Measurements from ENCODE around the gene H2BW1. TPM values are rescaled to one million over a fixed set of nuclear protein-coding genes. Genes with fewer than 3 reads are reported as not detected.
"Not testable (repeated sequence)": the region's sequence is repeated elsewhere in the genome, so short reads cannot be mapped to it uniquely, and the experiment has no call there.

Gene H2BW1, protein sequence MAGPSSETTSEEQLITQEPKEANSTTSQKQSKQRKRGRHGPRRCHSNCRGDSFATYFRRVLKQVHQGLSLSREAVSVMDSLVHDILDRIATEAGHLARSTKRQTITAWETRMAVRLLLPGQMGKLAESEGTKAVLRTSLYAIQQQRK
- not detected for total RNA-seq
- not detected for polyA plus RNA-seq (2013, experiment 1 of 2)
- not detected for polyA plus RNA-seq (2013, experiment 2 of 2)
- long read RNA-seq, experiment 1: 0 reads
- long read RNA-seq, experiment 2: 0 reads
- long read RNA-seq, experiment 3: 0 reads
- long read RNA-seq, experiment 4: 0 reads

DNA sequence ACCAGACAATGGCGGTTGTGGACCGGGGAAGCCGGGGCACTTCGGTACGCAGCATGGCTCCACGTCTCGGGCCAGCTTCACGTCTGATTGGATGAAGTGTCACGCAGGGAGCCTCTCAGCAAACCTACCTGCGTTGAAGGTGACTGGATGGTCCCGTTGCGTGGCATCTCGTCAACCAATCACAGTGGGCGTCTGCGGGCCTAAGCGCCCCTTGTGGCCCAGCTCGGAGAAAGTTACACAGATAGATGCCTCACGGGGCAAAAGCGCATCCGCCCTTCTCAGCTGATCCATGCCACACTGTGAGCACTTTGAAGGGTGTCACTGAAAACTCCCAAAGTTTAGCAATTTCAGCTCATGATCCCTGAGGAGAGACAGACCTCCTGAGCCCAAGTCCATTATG is at the start of gene H2BW1:
TSS of gene H2BW1 (minus strand) at position 103 of the 400 bp plus-strand sequence. CDS start 132 bp downstream, outside the sequence.
- peaks cover 5% of the 10 kb centered on the region for H3K27me3 Mint-ChIP-seq (ENCODE audit: insufficient read depth)
- H3K36me3 Mint-ChIP-seq (ENCODE audit: low read depth): no peaks in the 10 kb centered on the region
- 96 to 98% methylated on average over 15 to 20 of the region's 20 CpGs for WGBS, 2 experiments (ENCODE audit: insufficient coverage in 1 of 2, insufficient read length in 1 of 2)
- no peak for DNase-seq
- H3K9me3 ChIP-seq (ENCODE audit: control insufficient read depth, low read length): no peaks in the 10 kb centered on the region
- H3K4me1 ChIP-seq (ENCODE audit: control insufficient read depth, insufficient read depth, low read length): no peaks in the 10 kb centered on the region
- no peak within 1 kb of the TSS for H3K9ac ChIP-seq (ENCODE audit: extremely low read depth, low read length, poor library complexity, severe bottlenecking)
- H3K27ac Mint-ChIP-seq: no peak within 1 kb of the TSS
- H3K27me3 ChIP-seq (ENCODE audit: control insufficient read depth, insufficient read depth, low read length, poor library complexity, severe bottlenecking): no peaks in the 10 kb centered on the region
- H3K4me1 Mint-ChIP-seq: no peaks in the 10 kb centered on the region
- H3K4me3 Mint-ChIP-seq: no peak within 1 kb of the TSS
- H3K4me3 ChIP-seq (ENCODE audit: low read length): no peak within 1 kb of the TSS
- TF ChIP-seq, protein P1, sequence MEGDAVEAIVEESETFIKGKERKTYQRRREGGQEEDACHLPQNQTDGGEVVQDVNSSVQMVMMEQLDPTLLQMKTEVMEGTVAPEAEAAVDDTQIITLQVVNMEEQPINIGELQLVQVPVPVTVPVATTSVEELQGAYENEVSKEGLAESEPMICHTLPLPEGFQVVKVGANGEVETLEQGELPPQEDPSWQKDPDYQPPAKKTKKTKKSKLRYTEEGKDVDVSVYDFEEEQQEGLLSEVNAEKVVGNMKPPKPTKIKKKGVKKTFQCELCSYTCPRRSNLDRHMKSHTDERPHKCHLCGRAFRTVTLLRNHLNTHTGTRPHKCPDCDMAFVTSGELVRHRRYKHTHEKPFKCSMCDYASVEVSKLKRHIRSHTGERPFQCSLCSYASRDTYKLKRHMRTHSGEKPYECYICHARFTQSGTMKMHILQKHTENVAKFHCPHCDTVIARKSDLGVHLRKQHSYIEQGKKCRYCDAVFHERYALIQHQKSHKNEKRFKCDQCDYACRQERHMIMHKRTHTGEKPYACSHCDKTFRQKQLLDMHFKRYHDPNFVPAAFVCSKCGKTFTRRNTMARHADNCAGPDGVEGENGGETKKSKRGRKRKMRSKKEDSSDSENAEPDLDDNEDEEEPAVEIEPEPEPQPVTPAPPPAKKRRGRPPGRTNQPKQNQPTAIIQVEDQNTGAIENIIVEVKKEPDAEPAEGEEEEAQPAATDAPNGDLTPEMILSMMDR (conservative IDR thresholded peaks at IDR 0.05): no peak
- no peaks in the 10 kb centered on the region for H3K36me3 ChIP-seq (ENCODE audit: control insufficient read depth, insufficient read depth, low read length)
- no peak within 1 kb of the TSS for H3K27ac ChIP-seq (ENCODE audit: low read depth, low read length)
- H3K9me3 Mint-ChIP-seq: peaks cover 62% of the 10 kb centered on the region

DNA sequence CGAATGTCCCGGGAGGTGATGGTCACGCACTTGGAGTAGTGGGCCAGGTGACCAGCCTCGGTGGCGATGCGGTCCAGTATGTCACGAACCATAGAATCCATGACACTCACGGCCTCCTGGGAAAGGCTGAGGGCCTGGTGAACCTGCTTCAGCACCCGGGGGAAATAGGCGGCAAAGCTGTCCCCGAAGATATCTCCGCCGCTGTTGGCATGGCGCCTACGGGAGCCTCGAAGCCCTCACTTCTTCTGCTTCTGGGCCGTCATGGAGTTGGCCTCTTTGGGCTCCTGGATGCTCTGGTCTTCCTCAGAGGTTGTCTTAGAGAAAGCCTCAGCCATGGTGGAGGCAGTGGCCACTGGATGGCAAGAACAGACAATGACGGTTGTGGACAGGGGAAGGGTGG is 49.1 kb upstream of the H2BW1 start:
- not testable (repeated sequence) for H3K4me3 ChIP-seq (ENCODE audit: low read length); H3K27me3 ChIP-seq (ENCODE audit: control insufficient read depth, insufficient read depth, low read length, poor library complexity, severe bottlenecking); H3K27me3 Mint-ChIP-seq (ENCODE audit: insufficient read depth); H3K4me1 ChIP-seq (ENCODE audit: control insufficient read depth, insufficient read depth, low read length); H3K36me3 Mint-ChIP-seq (ENCODE audit: low read depth); H3K4me1 Mint-ChIP-seq; H3K9ac ChIP-seq (ENCODE audit: extremely low read depth, low read length, poor library complexity, severe bottlenecking); DNase-seq; H3K27ac Mint-ChIP-seq; H3K27ac ChIP-seq (ENCODE audit: low read depth, low read length); H3K36me3 ChIP-seq (ENCODE audit: control insufficient read depth, insufficient read depth, low read length); H3K9me3 ChIP-seq (ENCODE audit: control insufficient read depth, low read length); H3K4me3 Mint-ChIP-seq; H3K9me3 Mint-ChIP-seq
- 97% methylated on average over 6 of the region's 18 CpGs; no CpG with 5 or more reads in 1 of the 2 experiments for WGBS, 2 experiments (ENCODE audit: insufficient coverage in 1 of 2, insufficient read length in 1 of 2)

DNA sequence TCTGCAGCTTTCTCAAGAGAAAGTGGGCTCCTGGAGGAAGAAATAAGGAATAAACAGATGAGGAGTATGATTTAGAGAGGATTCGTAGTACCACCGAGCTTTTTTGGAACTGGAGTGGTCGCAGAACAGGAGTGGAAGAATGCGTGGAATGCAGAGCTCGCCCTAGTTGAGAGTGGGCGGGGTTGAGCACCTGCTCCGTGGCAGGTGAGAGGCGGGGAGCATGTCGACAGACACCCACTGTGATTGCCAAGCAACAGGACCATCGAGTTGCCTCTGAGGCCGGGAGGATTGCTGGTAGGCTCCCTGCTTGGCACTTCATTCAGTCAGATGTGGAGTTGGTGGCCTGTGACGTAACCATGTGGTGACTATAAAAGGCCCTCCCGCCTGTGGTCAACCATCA is 41.4 kb upstream of the H2BW1 start:
- H3K4me1 Mint-ChIP-seq; H3K27me3 Mint-ChIP-seq (ENCODE audit: insufficient read depth); H3K9ac ChIP-seq (ENCODE audit: extremely low read depth, low read length, poor library complexity, severe bottlenecking); H3K27ac Mint-ChIP-seq; H3K27ac ChIP-seq (ENCODE audit: low read depth, low read length); H3K27me3 ChIP-seq (ENCODE audit: control insufficient read depth, insufficient read depth, low read length, poor library complexity, severe bottlenecking); H3K4me3 ChIP-seq (ENCODE audit: low read length); H3K9me3 ChIP-seq (ENCODE audit: control insufficient read depth, low read length); DNase-seq; H3K4me1 ChIP-seq (ENCODE audit: control insufficient read depth, insufficient read depth, low read length); H3K36me3 Mint-ChIP-seq (ENCODE audit: low read depth); H3K36me3 ChIP-seq (ENCODE audit: control insufficient read depth, insufficient read depth, low read length); H3K9me3 Mint-ChIP-seq; H3K4me3 Mint-ChIP-seq: not testable (repeated sequence)
- WGBS, 2 experiments (ENCODE audit: insufficient coverage in 1 of 2, insufficient read length in 1 of 2): no CpG with 5 or more reads among the region's 13 CpGs

DNA sequence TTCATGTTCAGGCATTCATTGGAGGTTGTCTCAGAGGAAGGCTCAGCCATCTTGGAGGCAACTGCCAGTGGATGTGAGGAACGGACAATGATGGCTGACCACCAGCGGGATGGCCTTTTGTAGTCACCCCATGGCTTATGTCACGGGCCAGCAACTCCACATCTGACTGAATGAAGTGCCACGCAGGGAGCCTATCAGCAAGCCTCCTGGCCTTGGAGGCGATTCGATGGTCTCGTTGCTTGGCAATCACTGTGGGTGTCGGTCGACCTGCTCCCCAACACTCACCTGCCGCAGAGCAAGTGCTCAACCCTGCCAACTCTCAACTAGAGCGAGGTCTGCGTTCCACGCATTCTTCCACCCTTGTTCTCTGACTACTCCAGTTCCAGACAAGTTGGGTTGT is 33.7 kb upstream of the H2BW1 start:
- peaks cover 74% of the 10 kb centered on the region for H3K9me3 Mint-ChIP-seq
- no peak overlapping the region for H3K9ac ChIP-seq (ENCODE audit: extremely low read depth, low read length, poor library complexity, severe bottlenecking)
- WGBS, 2 experiments (ENCODE audit: insufficient coverage in 1 of 2, insufficient read length in 1 of 2): 94 to 96% methylated on average over 8 to 13 of the region's 13 CpGs

More for the DNA sequence above, 33.7 kb upstream of the H2BW1 start:
- no peak overlapping the region for H3K4me3 Mint-ChIP-seq
- H3K9me3 ChIP-seq (ENCODE audit: control insufficient read depth, low read length): peaks cover 23% of the 10 kb centered on the region
- H3K27ac Mint-ChIP-seq: no peak overlapping the region
- H3K4me1 Mint-ChIP-seq: peaks cover 4% of the 10 kb centered on the region
- no peaks in the 10 kb centered on the region for H3K4me1 ChIP-seq (ENCODE audit: control insufficient read depth, insufficient read depth, low read length)
- no peak for DNase-seq
- H3K36me3 ChIP-seq (ENCODE audit: control insufficient read depth, insufficient read depth, low read length): no peaks in the 10 kb centered on the region
- H3K36me3 Mint-ChIP-seq (ENCODE audit: low read depth): no peaks in the 10 kb centered on the region
- H3K27ac ChIP-seq (ENCODE audit: low read depth, low read length): no peak overlapping the region
- H3K4me3 ChIP-seq (ENCODE audit: low read length): no peak overlapping the region
- TF ChIP-seq, protein P1 (conservative IDR thresholded peaks at IDR 0.05): no peak
- peaks cover 1% of the 10 kb centered on the region for H3K27me3 Mint-ChIP-seq (ENCODE audit: insufficient read depth)
- H3K27me3 ChIP-seq (ENCODE audit: control insufficient read depth, insufficient read depth, low read length, poor library complexity, severe bottlenecking): no peaks in the 10 kb centered on the region
